Mesendoderm (in vitro differentiated cells): ENCODE results near the gene INO80B.

Source experiments
- DNase-seq: peaks from one replicate; pipeline ENCODE4 v3.0.0; 2013
- H2AK5ac ChIP-seq: 2 replicates; pipeline ENCODE4 v1.6.1; 2013; ENCODE audit warnings: low read length, inconsistent platforms
- H2BK120ac ChIP-seq: 2 replicates; pipeline ENCODE4 v1.6.1; 2013; ENCODE audit warnings: low read depth, mild to moderate bottlenecking, low read length, moderate library complexity, mixed read lengths
- H2BK15ac ChIP-seq: replicated peaks from 2 replicates; pipeline ENCODE4 v1.6.1; 2013; ENCODE audit warnings: low read depth, mild to moderate bottlenecking, moderate library complexity
- H2BK5ac ChIP-seq: 2 replicates; pipeline ENCODE4 v1.6.1; 2013; ENCODE audit warnings: low read length, inconsistent platforms
- H3K18ac ChIP-seq: 2 replicates; pipeline ENCODE4 v1.6.1; 2013; ENCODE audit warnings: mild to moderate bottlenecking, low read length, mixed read lengths
- H3K23ac ChIP-seq: one replicate; pipeline ENCODE4 v1.6.1; 2013; ENCODE audit warnings: low read length
- H3K27ac ChIP-seq: 2 replicates; pipeline ENCODE4 v1.5.1; 2013; ENCODE audit warnings: low read depth, mild to moderate bottlenecking, inconsistent platforms, low read length, moderate library complexity
- H3K27me3 ChIP-seq: 2 replicates; pipeline ENCODE4 v1.6.1; 2013; ENCODE audit warnings: low read length, control low read depth, mild to moderate bottlenecking, inconsistent platforms; ENCODE audit not compliant: insufficient read depth, poor library complexity
- H3K36me3 ChIP-seq: 2 replicates; pipeline ENCODE4 v1.6.1; 2013; ENCODE audit warnings: low read length, inconsistent platforms; ENCODE audit not compliant: control insufficient read depth, insufficient read depth
- H3K4ac ChIP-seq: one replicate; pipeline ENCODE4 v1.6.1; 2013; ENCODE audit warnings: low read depth, mild to moderate bottlenecking, low read length, moderate library complexity
- H3K4me1 ChIP-seq: 2 replicates; pipeline ENCODE4 v1.6.1; 2013; ENCODE audit warnings: low read depth, low read length, inconsistent platforms; ENCODE audit not compliant: control insufficient read depth
- H3K4me2 ChIP-seq: 2 replicates; pipeline ENCODE4 v1.6.1; 2013; ENCODE audit warnings: low read length
- H3K4me3 ChIP-seq: 2 replicates; pipeline ENCODE4 v1.5.1; 2013; ENCODE audit warnings: mild to moderate bottlenecking, low read length
- H3K56ac ChIP-seq: one replicate; pipeline ENCODE4 v1.6.1; 2013; ENCODE audit warnings: low read length
- H3K79me1 ChIP-seq: 2 replicates; pipeline ENCODE4 v1.6.1; 2013; ENCODE audit warnings: low read length, inconsistent platforms
- H3K79me2 ChIP-seq: 2 replicates; pipeline ENCODE4 v1.6.1; 2013; ENCODE audit warnings: mild to moderate bottlenecking, low read length; ENCODE audit not compliant: control insufficient read depth, insufficient read depth
- H3K9ac ChIP-seq: 2 replicates; pipeline ENCODE4 v1.6.1; 2013; ENCODE audit warnings: low read length, inconsistent platforms
- H4K5ac ChIP-seq: one replicate; pipeline ENCODE4 v1.6.1; 2013; ENCODE audit warnings: low read length
- H4K8ac ChIP-seq: one replicate; pipeline ENCODE4 v1.6.1; 2013; ENCODE audit warnings: low read depth, mild to moderate bottlenecking, control low read depth, low read length, moderate library complexity
- WGBS: extraction: QIAGEN DNeasy Blood & Tissue Kit; methylation state at CpG from one replicate; pipeline ENCODE4 v1.1.7; 2013; ENCODE audit warnings: low lambda C conversion rate, missing lambda C conversion rate; ENCODE audit not compliant: insufficient coverage; ENCODE audit errors: extremely low coverage; 5-methylcytosine and 5-hydroxymethylcytosine counted together

Gene INO80B

GRCh38 chr2:74507145-74507925 is 52.4 kb downstream of the INO80B start, which contains the start of gene PCGF1:
Gene PCGF1, minus strand, starts transcription at chr2:74507695. Its CDS starts 27 bp downstream, at chr2:74507668.
- no peaks in the 10 kb centered on the region for H3K79me1 ChIP-seq
- peak within 1 kb of the TSS; percentile 99 for H2BK5ac ChIP-seq
- peak within 1 kb of the TSS; percentile 100 for H3K56ac ChIP-seq
- H3K4me2 ChIP-seq = peak within 1 kb of the TSS; percentile 83
- DNase-seq = peak; percentile 99
- peak within 1 kb of the TSS; percentile 93 for H3K4ac ChIP-seq
- H2BK120ac ChIP-seq = peak within 1 kb of the TSS; percentile 66
- H3K18ac ChIP-seq = peak within 1 kb of the TSS; percentile 97
- peaks cover 6% of the 10 kb centered on the region for H3K4me1 ChIP-seq
- peak within 1 kb of the TSS; percentile 61 for H3K27ac ChIP-seq
- H4K8ac ChIP-seq = no peak within 1 kb of the TSS
- H4K5ac ChIP-seq = peak within 1 kb of the TSS; percentile 44
- H3K27me3 ChIP-seq = peaks cover 45% of the 10 kb centered on the region
- H3K9ac ChIP-seq = peak within 1 kb of the TSS; percentile 96
- H3K23ac ChIP-seq = peak within 1 kb of the TSS; percentile 70
- H3K4me3 ChIP-seq = peak within 1 kb of the TSS; percentile 91
- WGBS = no CpG with 5 or more reads among the region's 56 CpGs
- no peaks in the 10 kb centered on the region for H3K79me2 ChIP-seq
- no peaks in the 10 kb centered on the region for H3K36me3 ChIP-seq
- no peak within 1 kb of the TSS for H2BK15ac ChIP-seq
- no peak within 1 kb of the TSS for H2AK5ac ChIP-seq
